Measurements from ENCODE around the gene BIRC6.

DNA sequence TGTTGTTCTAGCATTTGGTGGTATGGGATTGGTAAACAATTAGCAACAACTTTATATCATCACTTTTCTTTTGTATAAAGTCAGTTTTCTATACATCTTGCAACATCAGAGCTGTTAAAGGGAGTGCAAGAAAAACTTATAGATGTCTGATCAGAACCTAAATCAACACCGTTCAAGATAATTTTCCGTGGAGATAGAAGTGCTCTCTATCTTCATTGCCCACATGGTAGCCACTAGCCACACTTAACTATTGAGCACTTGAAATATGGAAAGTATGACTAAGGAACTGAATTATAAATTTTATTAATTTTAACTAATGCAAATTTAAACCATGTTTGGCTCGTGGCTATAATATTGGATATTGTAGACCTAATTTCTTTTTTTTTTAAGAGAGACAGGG lies 276.2 kb downstream of the BIRC6 start:
- TF ChIP-seq, protein P1, sequence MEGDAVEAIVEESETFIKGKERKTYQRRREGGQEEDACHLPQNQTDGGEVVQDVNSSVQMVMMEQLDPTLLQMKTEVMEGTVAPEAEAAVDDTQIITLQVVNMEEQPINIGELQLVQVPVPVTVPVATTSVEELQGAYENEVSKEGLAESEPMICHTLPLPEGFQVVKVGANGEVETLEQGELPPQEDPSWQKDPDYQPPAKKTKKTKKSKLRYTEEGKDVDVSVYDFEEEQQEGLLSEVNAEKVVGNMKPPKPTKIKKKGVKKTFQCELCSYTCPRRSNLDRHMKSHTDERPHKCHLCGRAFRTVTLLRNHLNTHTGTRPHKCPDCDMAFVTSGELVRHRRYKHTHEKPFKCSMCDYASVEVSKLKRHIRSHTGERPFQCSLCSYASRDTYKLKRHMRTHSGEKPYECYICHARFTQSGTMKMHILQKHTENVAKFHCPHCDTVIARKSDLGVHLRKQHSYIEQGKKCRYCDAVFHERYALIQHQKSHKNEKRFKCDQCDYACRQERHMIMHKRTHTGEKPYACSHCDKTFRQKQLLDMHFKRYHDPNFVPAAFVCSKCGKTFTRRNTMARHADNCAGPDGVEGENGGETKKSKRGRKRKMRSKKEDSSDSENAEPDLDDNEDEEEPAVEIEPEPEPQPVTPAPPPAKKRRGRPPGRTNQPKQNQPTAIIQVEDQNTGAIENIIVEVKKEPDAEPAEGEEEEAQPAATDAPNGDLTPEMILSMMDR (IDR thresholded peaks at IDR 0.05; ENCODE audit: low read length) = no peak
- TF ChIP-seq EZH2 (IDR thresholded peaks at IDR 0.05; ENCODE audit: borderline replicate concordance, low read length) = no peak

Measured in OCI-LY1 (cell line).